ENCODE results near the gene IGSF21. TPM values are rescaled to one million over a fixed set of nuclear protein-coding genes. Genes with fewer than 3 reads are reported as not detected.

The IGSF21 gene
- total RNA-seq, 4 donors from 2014 or later = 0.31 to 3.5 (median 1.7) TPM

- 74 to 85% methylated on average over 5 to 6 of the region's 9 CpGs for WGBS, 2 donors (ENCODE audit: low coverage in 1 of 2)
- peaks cover 68% of the 10 kb centered on the region for H3K27me3 ChIP-seq
- H3K36me3 ChIP-seq = no peaks in the 10 kb centered on the region
- no peaks in the 10 kb centered on the region for H3K9me3 ChIP-seq
- TF ChIP-seq EP300 (IDR thresholded peaks at IDR 0.05) (no peak), POLR2A (IDR thresholded peaks at IDR 0.05) (no peak), POLR2AphosphoS5 (IDR thresholded peaks at IDR 0.05) (no peak)
- no peaks in the 10 kb centered on the region for H3K4me1 ChIP-seq
- no peak overlapping the region for H3K27ac ChIP-seq
- no peak for ATAC-seq
- H3K4me3 ChIP-seq = no peak overlapping the region
These were observed 287.1 kb downstream of the IGSF21 start for GRCh38 chr1:18394563-18395156.

- no peak for ATAC-seq
- H3K9me3 ChIP-seq = no peaks in the 10 kb centered on the region
- H3K4me3 ChIP-seq = no peak overlapping the region
- no peak for TF ChIP-seq EP300 (IDR thresholded peaks at IDR 0.05)
- no peak for TF ChIP-seq POLR2AphosphoS5 (IDR thresholded peaks at IDR 0.05)
- no peak for TF ChIP-seq POLR2A (IDR thresholded peaks at IDR 0.05)
- no peak for TF ChIP-seq CTCF (IDR thresholded peaks at IDR 0.05)
- H3K4me1 ChIP-seq = no peaks in the 10 kb centered on the region
- peaks cover 66% of the 10 kb centered on the region for H3K27me3 ChIP-seq
- H3K36me3 ChIP-seq = no peaks in the 10 kb centered on the region
- 51 to 62% methylated on average over 3 of the region's 7 CpGs for WGBS, 2 donors (ENCODE audit: low coverage in 1 of 2)
- no peak overlapping the region for H3K27ac ChIP-seq
These were observed 288.8 kb downstream of the IGSF21 start for GRCh38 chr1:18396247-18396980.

- Histone ChIP-seq H3K9me3 (no peaks in the 10 kb centered on the region), H3K4me1 (no peaks in the 10 kb centered on the region), H3K27me3 (peaks cover 72% of the 10 kb centered on the region), H3K27ac (no peak overlapping the region), H3K4me3 (no peak overlapping the region), H3K36me3 (no peaks in the 10 kb centered on the region)
- 71 to 86% methylated on average over 3 to 4 of the region's 4 CpGs for WGBS, 2 donors (ENCODE audit: low coverage in 1 of 2)
- no peak for TF ChIP-seq CTCF (IDR thresholded peaks at IDR 0.05)
- TF ChIP-seq POLR2AphosphoS5 (IDR thresholded peaks at IDR 0.05) = no peak
- TF ChIP-seq POLR2A (IDR thresholded peaks at IDR 0.05) = no peak
- no peak for TF ChIP-seq EP300 (IDR thresholded peaks at IDR 0.05)
- ATAC-seq = no peak
These were observed 290.0 kb downstream of the IGSF21 start for GRCh38 chr1:18397641-18398040.

- Histone ChIP-seq H3K36me3 (no peaks in the 10 kb centered on the region), H3K27ac (no peak overlapping the region), H3K4me3 (no peak overlapping the region), H3K27me3 (peaks cover 78% of the 10 kb centered on the region), H3K9me3 (peaks cover 0 to 5% (median 0%) of the 10 kb centered on the region in 3 donors), H3K4me1 (no peaks in the 10 kb centered on the region)
- WGBS, 2 donors (ENCODE audit: low coverage in 1 of 2) = 57 to 64% methylated on average over 1 to 3 of the region's 5 CpGs
- TF ChIP-seq POLR2A (IDR thresholded peaks at IDR 0.05) (no peak), CTCF (IDR thresholded peaks at IDR 0.05) (no peak), POLR2AphosphoS5 (IDR thresholded peaks at IDR 0.05) (no peak)
- ATAC-seq = no peak
These were observed 291.4 kb downstream of the IGSF21 start for GRCh38 chr1:18398791-18399530.

- WGBS, 2 donors (ENCODE audit: low coverage in 1 of 2) = 66 to 67% methylated on average over 3 to 4 of the region's 7 CpGs
- Histone ChIP-seq H3K4me3 (no peak overlapping the region), H3K27ac (no peak overlapping the region), H3K36me3 (no peaks in the 10 kb centered on the region), H3K4me1 (no peaks in the 10 kb centered on the region), H3K27me3 (peaks cover 80% of the 10 kb centered on the region), H3K9me3 (peaks cover 0 to 18% (median 0%) of the 10 kb centered on the region in 3 donors)
- no peak for TF ChIP-seq POLR2A (IDR thresholded peaks at IDR 0.05)
- no peak for TF ChIP-seq POLR2AphosphoS5 (IDR thresholded peaks at IDR 0.05)
- TF ChIP-seq EP300 (IDR thresholded peaks at IDR 0.05) = no peak
- TF ChIP-seq CTCF (IDR thresholded peaks at IDR 0.05) = no peak
- ATAC-seq = no peak
These were observed 292.9 kb downstream of the IGSF21 start for GRCh38 chr1:18400347-18401102.

Measured in gastroesophageal sphincter (tissue), 4 donors.